Hematopoietic multipotent progenitor cell treated with erythropoietin and hydrocortisone succinate and interleukin-3 and kit ligand, for 4 days (in vitro differentiated cells): ENCODE results near the gene RAPGEFL1.
"Not testable (repeated sequence)": the region's sequence is repeated elsewhere in the genome, so short reads cannot be mapped to it uniquely, and the experiment has no call there.

Source experiments
- DNase-seq: peaks from one replicate; pipeline ENCODE4 v3.0.0-alpha.2; 2015

Gene RAPGEFL1, protein sequence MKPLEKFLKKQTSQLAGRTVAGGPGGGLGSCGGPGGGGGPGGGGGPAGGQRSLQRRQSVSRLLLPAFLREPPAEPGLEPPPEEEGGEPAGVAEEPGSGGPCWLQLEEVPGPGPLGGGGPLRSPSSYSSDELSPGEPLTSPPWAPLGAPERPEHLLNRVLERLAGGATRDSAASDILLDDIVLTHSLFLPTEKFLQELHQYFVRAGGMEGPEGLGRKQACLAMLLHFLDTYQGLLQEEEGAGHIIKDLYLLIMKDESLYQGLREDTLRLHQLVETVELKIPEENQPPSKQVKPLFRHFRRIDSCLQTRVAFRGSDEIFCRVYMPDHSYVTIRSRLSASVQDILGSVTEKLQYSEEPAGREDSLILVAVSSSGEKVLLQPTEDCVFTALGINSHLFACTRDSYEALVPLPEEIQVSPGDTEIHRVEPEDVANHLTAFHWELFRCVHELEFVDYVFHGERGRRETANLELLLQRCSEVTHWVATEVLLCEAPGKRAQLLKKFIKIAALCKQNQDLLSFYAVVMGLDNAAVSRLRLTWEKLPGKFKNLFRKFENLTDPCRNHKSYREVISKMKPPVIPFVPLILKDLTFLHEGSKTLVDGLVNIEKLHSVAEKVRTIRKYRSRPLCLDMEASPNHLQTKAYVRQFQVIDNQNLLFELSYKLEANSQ

DNA sequence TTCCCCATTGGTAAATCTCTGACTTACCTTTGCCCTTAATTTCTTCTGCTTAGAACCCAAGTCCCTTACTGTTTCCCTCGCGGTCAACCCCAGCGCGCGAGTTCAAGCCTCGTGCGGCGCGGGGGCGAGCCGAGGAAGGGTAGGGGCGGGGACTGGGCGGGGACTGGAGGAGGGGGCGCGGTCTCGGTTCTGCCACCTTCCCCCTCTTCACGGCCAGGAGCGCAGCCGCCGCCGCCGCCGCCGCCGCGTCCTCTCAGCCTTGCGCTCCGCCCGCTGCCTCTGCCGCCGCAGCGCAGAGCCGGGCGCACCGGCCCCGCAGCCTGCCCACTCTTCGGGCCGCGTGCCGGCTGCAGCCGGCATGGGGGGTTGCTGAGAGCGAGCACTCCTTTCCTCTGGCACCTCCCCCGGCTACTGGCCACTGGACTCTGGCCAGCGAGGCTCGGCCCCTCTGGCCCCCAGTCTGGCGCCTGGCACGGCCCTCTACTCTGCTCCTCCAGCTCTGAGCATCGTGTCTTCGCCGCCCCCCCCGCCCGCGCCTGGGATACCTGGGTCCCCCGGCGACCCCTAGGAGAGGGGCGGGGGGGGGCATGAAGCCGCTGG, at the start of gene RAPGEFL1:
RAPGEFL1 (plus strand) TSS at position 196 of the 600 bp plus-strand sequence; CDS start at position 588, 392 bp downstream.
- peak; percentile 93 for DNase-seq

DNA sequence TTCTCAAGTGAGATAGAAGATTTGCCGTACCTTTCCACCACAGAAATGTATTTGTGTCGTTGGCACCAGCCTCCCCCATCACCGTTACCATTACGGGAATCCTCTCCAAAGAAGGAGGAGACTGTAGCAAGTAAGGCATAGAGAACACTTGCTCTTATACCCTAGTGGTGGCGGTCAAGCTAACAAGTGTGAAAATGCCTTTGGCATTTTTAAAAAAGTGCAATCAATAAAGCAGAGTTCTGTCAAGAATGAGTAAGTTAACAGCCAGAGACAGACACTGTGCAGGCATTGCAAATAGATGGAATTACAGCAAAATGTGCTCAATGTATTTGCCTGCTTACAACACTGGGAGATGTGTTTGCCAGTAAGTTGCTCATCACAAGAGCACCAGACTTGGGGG, 47.8 kb upstream of the RAPGEFL1 start:
- peak; percentile 44 for DNase-seq

DNA sequence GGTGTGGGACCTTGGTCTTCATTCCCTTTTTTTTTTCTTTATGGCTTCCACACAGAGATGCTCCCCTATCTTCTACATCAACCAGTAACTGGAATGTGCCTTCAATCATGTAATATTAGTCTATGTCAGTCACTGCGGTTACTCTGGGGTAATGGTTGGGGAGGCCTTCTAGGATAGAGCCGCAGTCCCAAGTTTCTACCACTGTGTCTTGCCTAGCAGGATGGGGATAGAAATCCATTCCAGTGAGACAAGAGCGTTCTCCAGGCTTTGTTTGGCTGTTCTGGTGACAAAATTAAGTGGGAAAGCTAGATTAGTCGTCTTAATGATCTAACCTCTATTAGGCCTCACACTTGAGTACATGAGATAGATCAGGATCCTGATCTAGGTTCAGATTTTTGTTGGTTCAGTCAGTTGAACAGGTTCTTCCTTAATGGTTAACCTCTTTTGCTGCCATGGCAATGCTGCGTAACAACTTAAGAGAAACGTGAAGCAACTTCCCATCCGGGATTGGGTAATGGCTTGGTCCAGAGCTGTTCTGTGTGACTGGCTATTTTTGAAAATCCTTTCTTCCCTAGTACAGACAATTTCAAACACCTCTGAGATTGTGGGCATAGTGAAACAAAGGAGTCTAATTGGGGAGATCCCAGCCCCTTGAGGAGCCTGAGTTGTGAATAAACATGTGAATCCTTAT, 46.8 kb upstream of the RAPGEFL1 start:
- peak; percentile 82 for DNase-seq

DNA sequence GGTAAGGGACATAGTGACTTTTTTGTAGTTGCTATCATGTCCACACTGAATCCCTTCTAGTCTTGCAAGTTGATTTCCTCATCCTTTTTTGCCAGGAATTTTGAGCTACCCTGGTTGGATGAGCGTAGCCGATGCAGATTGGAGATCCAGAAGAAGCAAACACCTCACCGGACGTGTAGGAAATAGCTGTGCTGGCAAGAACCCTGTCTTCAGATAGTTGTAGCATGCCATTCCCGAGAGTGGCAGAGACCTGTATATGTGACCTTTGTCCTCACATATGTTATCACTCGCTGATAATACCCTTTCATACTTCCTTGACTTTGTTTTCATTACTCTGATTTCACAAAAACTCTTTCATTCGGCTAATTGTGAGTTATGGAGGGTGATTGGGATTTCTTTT, 43.1 kb upstream of the RAPGEFL1 start:
- DNase-seq: no peak

DNA sequence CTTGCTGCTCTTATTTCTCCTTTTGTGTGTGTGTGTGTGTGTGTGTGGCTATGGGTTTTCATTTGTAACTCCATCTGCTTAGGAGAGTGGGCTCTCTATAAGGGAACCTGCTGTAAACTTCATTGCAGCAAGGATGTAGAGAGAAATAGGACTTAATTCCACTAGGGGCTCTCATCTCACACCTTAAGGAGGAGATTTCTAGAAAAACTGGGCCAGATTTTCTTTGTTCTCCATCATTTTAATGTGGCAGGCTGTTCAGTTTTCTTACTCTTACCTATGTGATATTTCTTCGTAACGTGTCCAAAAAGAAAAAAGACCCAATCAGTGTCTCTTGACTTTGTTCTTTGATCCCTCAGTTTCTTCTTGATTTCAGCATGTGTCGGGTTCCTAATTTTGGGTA, 41.5 kb upstream of the RAPGEFL1 start:
- no peak for DNase-seq

DNA sequence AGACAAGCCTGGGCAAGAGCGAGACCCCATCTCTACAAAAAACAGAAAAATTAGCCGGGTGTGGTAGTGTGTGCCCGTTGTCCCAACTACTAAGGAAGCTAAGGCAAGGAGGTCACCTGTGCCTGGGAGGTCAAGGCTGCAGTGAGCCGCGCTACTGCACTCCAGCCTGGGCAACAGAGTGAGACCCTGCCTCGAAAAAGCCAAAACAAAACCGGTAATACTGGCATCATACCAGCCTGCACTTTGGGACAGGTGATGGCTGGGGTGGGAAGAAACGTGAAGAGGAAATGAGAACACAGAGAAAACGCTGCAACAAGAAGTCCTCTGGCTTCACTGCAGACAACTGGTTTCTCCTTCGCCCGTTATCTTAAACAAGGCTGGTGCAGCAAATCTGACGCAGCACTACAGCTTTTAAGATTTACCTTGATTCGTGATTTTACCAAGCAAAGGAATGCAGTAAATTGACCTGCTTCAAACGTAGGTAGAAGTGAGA, 37.7 kb upstream of the RAPGEFL1 start:
- DNase-seq: no peak

DNA sequence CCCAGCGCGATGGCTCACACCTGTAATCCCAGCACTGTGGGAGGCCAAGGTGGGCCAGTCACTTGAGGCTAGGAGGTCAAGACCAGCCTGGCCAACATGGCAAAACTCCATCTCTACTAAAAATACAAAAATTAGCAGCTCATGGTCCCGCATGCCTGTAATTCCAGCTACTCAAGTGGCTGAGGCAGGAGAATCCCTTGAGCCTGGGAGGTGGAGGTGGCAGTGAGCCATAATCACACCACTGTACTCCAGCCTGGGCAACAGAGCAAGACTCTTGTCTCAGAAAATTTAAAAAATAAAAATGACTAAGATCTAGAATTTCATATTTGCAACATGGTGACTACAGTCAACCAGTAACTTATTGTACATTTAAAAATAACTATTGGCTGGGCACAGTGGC, 34.1 kb upstream of the RAPGEFL1 start:
- not testable (repeated sequence) for DNase-seq

DNA sequence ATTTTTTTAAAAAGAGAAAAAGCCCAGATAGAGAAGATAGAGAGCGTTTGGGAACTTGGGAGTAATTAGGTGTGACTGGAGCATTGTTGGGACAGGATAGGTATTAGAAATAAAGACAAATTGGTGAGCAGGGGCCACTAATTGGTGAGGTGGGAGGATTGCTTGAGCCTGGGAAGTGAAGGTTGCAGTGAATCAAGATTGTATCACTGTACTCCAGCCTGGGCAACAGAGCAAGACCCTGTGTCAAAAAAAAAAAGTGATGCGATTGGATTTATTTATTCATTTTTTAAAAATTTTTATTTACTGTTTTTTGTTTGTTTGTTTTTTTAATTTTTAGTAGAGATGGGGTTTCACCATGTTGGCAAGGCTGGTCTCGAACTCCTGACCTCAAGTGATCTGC, 31.8 kb upstream of the RAPGEFL1 start:
- no peak for DNase-seq

DNA sequence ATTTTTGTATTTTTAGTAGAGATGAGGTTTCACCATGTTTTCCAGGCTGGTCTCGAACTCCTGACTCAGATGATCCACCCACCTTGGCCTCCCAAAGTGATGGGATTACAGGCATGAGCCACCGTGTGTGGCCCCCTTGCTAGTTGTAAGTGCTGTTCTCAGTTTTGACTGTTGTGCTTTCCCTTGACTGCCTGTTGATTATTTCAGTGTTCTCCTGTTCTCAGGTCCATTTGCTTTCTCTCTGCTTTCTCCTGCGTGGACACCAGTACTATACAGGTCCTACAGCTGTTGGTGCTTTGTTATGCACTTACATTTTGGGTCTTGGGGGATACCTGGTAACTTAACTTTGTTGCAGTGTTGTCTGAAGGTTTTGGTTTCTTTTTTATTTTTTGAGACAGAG, 28.7 kb upstream of the RAPGEFL1 start:
- DNase-seq: no peak

DNA sequence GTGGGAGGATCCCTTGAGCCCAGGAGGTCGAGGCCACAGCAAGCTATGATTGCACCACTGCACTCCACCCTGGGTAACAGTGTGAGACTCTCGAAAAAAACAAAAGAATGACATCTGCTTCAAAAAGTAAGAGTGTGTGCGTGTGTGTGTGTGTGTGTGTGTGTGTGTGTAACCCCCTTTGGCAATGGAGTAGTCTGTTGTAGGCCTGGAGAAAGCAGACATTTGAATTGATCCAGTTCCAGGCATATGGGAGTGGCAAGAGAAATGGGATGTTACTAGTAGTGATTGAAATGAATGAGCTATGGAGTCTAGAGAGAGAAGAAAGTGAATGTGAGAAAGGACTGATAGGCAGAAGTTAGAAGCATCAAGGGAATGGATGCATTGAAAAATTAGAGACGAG, 27.0 kb upstream of the RAPGEFL1 start:
- DNase-seq: no peak

DNA sequence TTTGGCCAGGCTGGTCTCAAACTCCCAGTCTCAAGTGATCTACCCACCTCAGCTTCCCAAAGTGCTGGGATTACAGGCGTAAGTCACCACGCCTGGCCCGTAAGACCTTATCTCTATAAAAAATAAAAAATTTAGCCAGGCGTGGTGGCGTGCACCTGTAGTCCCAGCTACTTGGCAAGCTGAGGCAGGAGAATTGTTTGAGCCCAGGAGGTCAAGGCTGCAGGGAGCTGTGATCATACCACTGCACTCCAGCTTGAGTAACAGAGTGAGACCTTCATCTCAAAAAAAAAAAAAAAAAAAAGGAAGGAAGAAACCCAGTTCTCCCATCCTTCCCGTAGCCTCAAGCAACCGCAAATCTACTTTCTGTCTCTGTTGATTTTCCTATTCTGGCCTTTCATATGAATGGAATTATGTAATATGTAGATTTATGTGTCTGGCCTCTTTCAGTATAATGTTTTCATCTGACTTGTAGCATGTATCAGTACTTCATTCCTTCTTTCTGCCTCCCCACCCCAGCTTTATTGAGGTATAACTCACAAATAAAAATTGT, 25.8 kb upstream of the RAPGEFL1 start:
- peak; percentile 26 for DNase-seq

DNA sequence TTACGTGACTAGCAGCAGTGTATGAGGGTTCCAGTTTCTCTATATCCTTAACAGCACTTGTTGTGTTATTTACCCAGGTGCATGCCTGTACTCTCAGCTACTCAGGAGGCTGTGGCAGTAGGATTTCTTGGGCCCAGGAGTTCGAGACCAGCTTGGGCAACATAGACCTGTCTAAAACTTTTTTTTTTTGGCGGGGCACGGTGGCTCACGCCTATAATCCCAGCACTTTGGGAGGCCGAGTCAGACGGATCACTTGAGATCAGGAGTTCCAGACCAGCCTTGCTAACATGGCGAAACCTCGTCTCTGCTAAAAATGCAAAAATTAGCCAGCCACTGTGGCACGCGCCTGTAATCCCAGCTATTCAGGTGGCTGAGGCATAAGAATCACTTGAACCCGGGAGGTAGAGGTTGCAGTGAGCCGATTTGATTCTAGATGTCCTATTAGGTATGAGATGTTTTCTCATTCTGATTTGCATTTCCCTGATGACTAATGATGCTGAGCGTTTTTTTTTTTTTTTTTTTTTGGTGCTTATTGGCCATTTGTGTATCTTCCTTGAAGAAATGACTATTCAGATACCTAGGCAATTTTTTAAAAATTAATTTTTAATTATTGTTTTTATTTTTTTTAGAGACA, 23.6 kb upstream of the RAPGEFL1 start:
- no peak for DNase-seq

DNA sequence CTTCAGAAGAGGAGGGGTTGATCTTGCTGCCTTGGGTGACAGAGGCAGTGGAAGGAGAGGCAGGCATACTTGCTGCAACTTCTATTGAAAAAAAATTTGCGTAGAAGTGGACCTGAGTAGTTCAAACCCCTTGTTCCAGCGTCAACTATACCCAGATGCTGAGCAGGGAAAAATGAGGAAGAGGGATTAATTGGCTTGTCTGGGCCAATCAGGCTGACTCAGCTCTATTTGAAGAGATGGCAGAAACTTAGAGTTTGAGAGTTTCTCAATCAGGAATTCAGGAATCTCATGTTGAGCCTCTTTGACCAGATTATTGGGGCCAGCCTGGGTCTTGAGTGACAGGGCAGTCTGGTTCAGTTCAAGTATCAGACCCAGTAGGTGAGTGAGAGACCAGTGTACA, 19.3 kb upstream of the RAPGEFL1 start:
- DNase-seq: no peak

DNA sequence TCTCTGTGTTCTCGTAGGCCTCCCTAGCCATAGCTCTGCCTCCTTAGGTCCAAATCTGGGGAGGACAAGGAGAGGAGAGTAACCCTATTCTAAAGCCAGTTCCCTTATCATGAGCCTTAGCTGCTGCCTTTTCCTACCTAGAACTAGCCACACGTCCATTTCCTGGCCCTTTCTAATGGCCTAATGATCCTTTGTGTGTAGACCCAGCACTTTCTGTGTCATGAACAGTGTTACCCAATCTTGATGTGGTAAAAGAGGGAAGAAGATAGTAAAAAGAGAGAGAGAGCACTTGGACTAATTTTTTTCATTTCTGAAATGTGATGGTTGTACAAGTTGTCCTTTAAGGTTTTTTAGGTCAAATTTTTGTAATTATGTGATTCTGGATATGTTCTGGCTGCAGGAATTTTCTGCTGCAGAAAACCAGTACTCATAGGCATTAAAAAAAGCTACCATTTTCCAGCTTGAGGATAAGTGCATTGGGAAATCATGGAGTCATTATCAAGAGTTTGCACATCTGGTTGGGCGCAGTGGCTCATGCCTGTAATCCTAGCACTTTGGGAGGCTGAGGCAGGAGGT, 18.7 kb upstream of the RAPGEFL1 start:
- peak; percentile 65 for DNase-seq

DNA sequence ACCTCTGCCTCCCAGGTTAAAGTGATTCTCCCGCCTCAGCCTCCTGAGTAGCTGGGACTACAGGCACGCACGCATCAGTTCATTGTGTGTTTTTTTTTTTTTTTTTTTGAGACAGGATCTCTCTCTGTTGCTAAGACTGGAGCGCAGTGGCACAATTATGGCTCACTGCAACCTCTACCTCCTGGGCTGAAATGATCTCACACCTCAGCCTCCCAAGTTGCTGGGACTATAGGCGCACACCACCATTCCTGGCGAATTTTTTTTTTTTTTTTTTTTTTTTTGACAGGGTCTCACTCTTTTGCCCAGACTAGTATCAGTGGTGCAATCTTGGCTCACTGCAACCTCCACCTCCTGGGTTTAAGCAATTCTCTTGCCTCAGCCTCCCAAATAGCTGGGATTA, 17.8 kb upstream of the RAPGEFL1 start:
- DNase-seq: no peak

DNA sequence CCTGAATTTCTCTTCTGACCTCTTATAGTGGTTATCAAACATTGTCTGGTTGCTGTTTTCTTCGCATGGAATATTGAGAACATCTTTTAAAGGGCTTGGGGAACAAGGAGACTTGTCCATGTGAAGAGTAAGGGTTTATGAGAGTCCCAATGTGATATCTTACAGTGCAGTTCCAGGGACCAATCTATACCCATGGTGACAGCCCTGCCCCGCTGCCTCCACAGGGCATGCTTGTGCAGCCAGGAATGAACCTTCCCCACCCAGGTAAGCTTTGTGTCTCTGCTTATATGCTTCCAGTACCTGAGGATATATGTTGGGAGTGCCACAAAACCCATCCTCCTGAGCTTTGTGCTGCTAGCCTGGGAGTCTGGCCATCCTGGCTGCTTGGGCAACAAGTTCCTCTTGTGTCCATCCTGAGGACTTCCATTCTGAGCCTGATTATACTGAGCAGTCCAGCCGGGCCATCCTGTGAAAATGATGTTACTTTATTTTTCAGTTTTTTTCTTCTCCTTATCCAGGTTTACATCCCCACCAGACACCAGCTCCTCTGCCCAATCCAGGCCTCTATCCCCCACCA, 9.5 kb upstream of the RAPGEFL1 start:
- no peak for DNase-seq

DNA sequence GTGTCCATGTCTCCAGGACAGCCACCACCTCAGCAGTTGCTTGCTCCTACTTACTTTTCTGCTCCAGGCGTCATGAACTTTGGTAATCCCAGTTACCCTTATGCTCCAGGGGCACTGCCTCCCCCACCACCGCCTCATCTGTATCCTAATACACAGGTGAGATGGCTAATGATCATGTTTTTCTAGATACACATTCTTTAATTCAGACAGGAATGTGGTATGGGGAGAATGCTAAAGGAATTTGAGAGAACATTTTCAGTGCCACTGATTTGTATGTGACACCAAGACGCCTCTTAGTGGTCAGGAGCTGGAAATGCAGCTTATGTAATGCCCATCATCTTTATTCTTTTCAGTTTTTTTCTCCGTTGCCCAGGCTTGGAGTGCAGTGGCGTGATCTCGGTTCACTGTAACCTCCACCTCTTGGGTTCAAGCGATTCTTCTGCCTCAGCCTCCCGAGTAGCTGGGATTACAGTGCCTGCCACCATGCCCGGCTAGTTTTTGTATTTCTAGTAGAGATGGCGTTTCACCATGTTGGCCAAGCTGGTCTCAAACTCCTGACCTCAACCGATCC, 8.9 kb upstream of the RAPGEFL1 start:
- DNase-seq: peak; percentile 82

DNA sequence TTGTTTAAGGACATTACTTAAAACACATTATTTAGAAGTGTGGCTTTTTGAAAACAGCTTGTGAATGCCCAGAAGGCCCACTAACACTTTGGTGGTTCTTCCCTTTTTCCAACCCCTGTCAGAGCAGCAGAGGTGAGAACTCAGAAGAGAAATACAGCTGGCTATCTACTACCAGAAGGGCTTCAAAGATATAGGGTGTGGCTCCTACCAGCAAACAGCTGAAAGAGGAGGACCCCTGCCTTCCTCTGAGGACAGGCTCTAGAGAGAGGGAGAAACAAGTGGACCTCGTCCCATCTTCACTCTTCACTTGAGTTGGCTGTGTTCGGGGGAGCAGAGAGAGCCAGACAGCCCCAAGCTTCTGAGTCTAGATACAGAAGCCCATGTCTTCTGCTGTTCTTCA, 6.9 kb upstream of the RAPGEFL1 start:
- peak; percentile 50 for DNase-seq

DNA sequence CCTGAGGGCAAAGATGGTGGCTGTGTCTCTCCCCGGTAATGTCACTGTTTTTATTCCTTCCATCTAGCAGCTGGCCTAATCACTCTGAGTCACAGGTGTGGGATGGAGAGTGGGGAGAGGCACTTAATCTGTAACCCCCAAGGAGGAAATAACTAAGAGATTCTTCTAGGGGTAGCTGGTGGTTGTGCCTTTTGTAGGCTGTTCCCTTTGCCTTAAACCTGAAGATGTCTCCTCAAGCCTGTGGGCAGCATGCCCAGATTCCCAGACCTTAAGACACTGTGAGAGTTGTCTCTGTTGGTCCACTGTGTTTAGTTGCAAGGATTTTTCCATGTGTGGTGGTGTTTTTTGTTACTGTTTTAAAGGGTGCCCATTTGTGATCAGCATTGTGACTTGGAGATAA, 5.5 kb upstream of the RAPGEFL1 start:
- no peak for DNase-seq

DNA sequence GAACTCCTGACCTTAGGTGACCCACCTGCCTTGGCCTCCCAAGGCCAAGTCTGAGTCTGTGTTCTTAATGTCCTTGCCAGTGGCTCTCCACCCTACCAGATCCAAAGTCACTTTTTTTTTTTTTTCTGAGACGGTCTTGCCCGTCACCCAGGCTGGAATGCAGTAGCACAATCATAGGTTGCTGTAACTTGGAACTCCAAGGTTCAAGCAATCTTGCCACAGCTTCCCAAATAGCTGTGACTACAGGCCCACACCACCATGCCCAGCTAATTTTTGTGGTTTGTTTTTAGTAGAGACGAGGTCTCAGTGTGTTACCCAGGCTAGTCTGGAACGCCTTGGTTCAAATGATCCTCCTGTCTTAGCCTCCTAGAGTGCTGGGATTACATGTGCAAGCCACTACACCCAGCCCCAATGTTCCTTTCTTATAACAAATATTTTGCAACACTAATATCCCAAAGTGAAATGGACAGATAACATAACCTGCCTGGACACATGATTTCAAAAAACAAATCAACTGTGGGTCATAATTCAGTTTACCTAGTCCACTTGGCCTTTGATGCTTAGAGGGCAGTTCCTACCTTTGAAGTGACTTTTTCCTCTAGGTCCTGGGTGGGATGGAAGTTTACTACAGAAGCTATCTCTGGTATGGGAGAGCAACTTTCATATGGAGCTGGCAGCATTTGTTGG, 4.0 kb upstream of the RAPGEFL1 start:
- no peak for DNase-seq

DNA sequence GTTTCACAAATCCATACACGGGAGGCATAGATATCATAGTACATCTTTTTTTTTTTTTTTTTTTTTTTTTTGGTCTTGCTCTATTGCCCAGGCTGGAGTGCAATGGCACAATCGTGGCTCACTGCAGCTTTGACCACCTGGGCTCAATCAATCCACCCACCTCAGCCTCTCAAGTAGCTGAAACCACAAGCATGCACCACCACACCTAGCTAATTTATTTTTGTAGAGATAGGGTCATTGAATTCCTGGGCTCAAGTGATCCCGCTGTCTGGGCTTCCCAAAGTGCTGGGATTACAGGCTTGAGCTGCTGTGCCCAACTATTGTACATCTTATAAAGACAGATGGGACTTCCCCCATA, 3.5 kb upstream of the RAPGEFL1 start:
- DNase-seq: no peak
